Type B pancreatic cell (in vitro differentiated cells): ENCODE results near the gene CCNB1. TPM values are rescaled to one million over a fixed set of nuclear protein-coding genes. Genes with fewer than 3 reads are reported as not detected.
A peak's percentile ranks its signal among the peaks of the same experiment; 100 is the strongest.

ENCODE experiments used
- DNase-seq: peaks from one replicate; pipeline ENCODE4 v3.0.0; 2021; ENCODE audit warnings: mixed read lengths; ENCODE audit not compliant: unreplicated experiment; ENCODE audit errors: extremely low spot score
- H3K27ac Mint-ChIP-seq: 2 replicates; pipeline ENCODE4 v1.8.0; 2021; ENCODE audit warnings: mild to moderate bottlenecking, mixed read lengths
- H3K27me3 Mint-ChIP-seq: 2 replicates; pipeline ENCODE4 v1.8.0; 2021; ENCODE audit warnings: mixed read lengths
- H3K36me3 Mint-ChIP-seq: 2 replicates; pipeline ENCODE4 v1.8.0; 2021; ENCODE audit warnings: mixed read lengths
- H3K4me1 Mint-ChIP-seq: one replicate; pipeline ENCODE4 v1.8.0; 2021; ENCODE audit warnings: mixed read lengths; ENCODE audit not compliant: unreplicated experiment
- H3K4me3 Mint-ChIP-seq: 2 replicates; pipeline ENCODE4 v1.8.0; 2021; ENCODE audit warnings: mild to moderate bottlenecking, mixed read lengths
- H3K9me3 Mint-ChIP-seq: 2 replicates; pipeline ENCODE4 v1.8.0; 2021; ENCODE audit warnings: mixed read lengths
- total RNA-seq: library from RNA; stranded (reverse); gene quantifications from 2 replicates; pipeline ENCODE4 v1.2.1, GENCODE V29; 2021; ENCODE audit warnings: low replicate concordance
- TF ChIP-seq, protein P1 (sequence below): fragments of 200-600 bp; sonication (generic); conservative IDR thresholded peaks from 2 replicates; pipeline ENCODE4 v1.5.0; 2021; ENCODE audit warnings: antibody characterized with exemption, mild to moderate bottlenecking

CCNB1 gene
- total RNA-seq, 1 donor from 2014 or later: 169 TPM

GRCh38 chr5:69209602-69210001, 42.7 kb downstream of the CCNB1 start:
- TF ChIP-seq, protein P1, sequence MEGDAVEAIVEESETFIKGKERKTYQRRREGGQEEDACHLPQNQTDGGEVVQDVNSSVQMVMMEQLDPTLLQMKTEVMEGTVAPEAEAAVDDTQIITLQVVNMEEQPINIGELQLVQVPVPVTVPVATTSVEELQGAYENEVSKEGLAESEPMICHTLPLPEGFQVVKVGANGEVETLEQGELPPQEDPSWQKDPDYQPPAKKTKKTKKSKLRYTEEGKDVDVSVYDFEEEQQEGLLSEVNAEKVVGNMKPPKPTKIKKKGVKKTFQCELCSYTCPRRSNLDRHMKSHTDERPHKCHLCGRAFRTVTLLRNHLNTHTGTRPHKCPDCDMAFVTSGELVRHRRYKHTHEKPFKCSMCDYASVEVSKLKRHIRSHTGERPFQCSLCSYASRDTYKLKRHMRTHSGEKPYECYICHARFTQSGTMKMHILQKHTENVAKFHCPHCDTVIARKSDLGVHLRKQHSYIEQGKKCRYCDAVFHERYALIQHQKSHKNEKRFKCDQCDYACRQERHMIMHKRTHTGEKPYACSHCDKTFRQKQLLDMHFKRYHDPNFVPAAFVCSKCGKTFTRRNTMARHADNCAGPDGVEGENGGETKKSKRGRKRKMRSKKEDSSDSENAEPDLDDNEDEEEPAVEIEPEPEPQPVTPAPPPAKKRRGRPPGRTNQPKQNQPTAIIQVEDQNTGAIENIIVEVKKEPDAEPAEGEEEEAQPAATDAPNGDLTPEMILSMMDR: no peak
- no peaks in the 10 kb centered on the region for H3K4me1 Mint-ChIP-seq
- no peak overlapping the region for H3K27ac Mint-ChIP-seq
- no peak overlapping the region for H3K4me3 Mint-ChIP-seq
- DNase-seq: no peak
- H3K36me3 Mint-ChIP-seq: no peaks in the 10 kb centered on the region
- H3K9me3 Mint-ChIP-seq: no peaks in the 10 kb centered on the region
- no peaks in the 10 kb centered on the region for H3K27me3 Mint-ChIP-seq

DNA sequence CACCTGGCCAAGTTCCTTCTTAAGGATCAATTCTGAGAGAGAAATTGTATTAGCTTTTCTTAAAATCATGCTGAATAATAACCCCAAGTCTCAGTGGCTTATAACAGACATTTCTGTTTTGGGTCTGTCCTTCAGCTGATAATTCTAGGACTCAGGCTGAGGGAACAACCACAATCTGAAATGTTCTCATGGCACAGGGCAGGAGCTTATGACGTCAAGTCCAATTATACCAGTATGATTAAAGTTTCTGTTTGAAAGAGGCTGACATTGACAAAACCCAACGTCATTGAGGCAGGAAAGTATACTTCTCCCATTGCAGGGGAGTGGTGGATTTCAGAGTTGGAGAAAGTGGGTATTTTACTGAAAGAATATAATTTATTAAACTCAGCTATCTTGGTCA, 44.2 kb downstream of the CCNB1 start:
- Mint-ChIP-seq H3K4me1 (no peaks in the 10 kb centered on the region), H3K9me3 (no peaks in the 10 kb centered on the region), H3K36me3 (peaks cover 3% of the 10 kb centered on the region), H3K27ac (no peak overlapping the region), H3K4me3 (no peak overlapping the region), H3K27me3 (no peaks in the 10 kb centered on the region)
- no peak for DNase-seq
- TF ChIP-seq, protein P1: no peak

- H3K27ac Mint-ChIP-seq: no peak overlapping the region
Observed at GRCh38 chr5:69212022-69212421, 45.1 kb downstream of the CCNB1 start.

GRCh38 chr5:69213513-69214215, 46.7 kb downstream of the CCNB1 start:
- Mint-ChIP-seq H3K4me3 (no peak overlapping the region), H3K27me3 (no peaks in the 10 kb centered on the region), H3K36me3 (peaks cover 3% of the 10 kb centered on the region), H3K27ac (no peak overlapping the region), H3K4me1 (no peaks in the 10 kb centered on the region), H3K9me3 (no peaks in the 10 kb centered on the region)
- no peak for DNase-seq
- TF ChIP-seq, protein P1: no peak

More at GRCh38 chr5:69212022-69212421, 45.1 kb downstream of the CCNB1 start:
- TF ChIP-seq, protein P1: no peak
- H3K27me3 Mint-ChIP-seq: no peaks in the 10 kb centered on the region
- peaks cover 3% of the 10 kb centered on the region for H3K36me3 Mint-ChIP-seq
- DNase-seq: no peak
- H3K4me1 Mint-ChIP-seq: no peaks in the 10 kb centered on the region
- H3K4me3 Mint-ChIP-seq: no peak overlapping the region
- no peaks in the 10 kb centered on the region for H3K9me3 Mint-ChIP-seq

DNA sequence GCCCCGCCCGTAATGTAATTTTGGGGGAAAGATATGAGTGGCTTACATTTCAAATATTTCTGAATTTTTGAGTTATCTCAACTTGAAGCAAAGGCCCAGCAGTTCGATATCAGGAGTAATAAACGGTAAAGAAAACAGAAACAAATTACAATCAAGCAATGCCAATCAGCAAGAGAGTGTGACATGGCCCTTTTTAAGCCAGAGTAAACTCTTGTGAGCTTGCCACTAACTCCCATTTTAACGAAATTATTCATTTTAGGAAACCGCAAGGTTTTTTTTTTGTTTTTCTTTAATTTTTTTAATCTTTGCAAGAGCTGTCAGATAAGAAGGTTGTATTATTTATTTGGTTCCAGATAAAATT, 50.2 kb downstream of the CCNB1 start:
- Mint-ChIP-seq H3K36me3 (peaks cover 10% of the 10 kb centered on the region), H3K27ac (peak overlapping the region; percentile 99), H3K4me1 (peaks cover 4% of the 10 kb centered on the region), H3K4me3 (peak overlapping the region; percentile 99), H3K27me3 (no peaks in the 10 kb centered on the region), H3K9me3 (no peaks in the 10 kb centered on the region)
- DNase-seq: no peak
- TF ChIP-seq, protein P1: no peak
